ENCODE measurements around the gene CROCC. TPM values are rescaled to one million over a fixed set of nuclear protein-coding genes. Genes with fewer than 3 reads are reported as not detected.
A peak's percentile ranks its signal among the peaks of the same experiment; 100 is the strongest.

Gene CROCC
- total and polyA plus RNA-seq, 9 of the 15 experiments (the other 6 are each of a cell fraction or from before 2014, with no cell fraction given) = 0.17 to 15.4 (median 7.6) TPM

- peak; percentile 86 for TF ChIP-seq L3MBTL2 (IDR thresholded peaks at IDR 0.05)
- TF ChIP-seq CTBP1 (IDR thresholded peaks at IDR 0.05; ENCODE audit: borderline replicate concordance) = peak; percentile 87; the same call in 1 of the 2 replicates
- TF ChIP-seq SMARCC2 (IDR thresholded peaks at IDR 0.05; ENCODE audit: low read depth) = no peak
- no peak for TF ChIP-seq NR2C2 (CRISPR knock-in tag; IDR thresholded peaks at IDR 0.05)
- 0 out of 2 replicates have a peak, but pooled peaks have one; percentile 29 for TF ChIP-seq NR2C2 (tag; IDR thresholded peaks at IDR 0.05)
- TF ChIP-seq REST (IDR thresholded peaks at IDR 0.05; ENCODE audit: borderline replicate concordance) = 0 out of 2 replicates have a peak, but pooled peaks have one; percentile 17
- 0 out of 2 replicates have a peak, but pooled peaks have one; percentile 17 for TF ChIP-seq REST (CRISPR knock-in tag; IDR thresholded peaks at IDR 0.05; ENCODE audit: low read depth)
- TF ChIP-seq MED1 (CRISPR knock-in tag; IDR thresholded peaks at IDR 0.05; ENCODE audit: borderline replicate concordance) = no peak
- TF ChIP-seq, protein P1, sequence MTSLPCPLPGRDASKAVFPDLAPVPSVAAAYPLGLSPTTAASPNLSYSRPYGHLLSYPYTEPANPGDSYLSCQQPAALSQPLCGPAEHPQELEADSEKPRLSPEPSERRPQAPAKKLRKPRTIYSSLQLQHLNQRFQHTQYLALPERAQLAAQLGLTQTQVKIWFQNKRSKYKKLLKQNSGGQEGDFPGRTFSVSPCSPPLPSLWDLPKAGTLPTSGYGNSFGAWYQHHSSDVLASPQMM (CRISPR knock-in tag; IDR thresholded peaks at IDR 0.05) = no peak
- TF ChIP-seq HNRNPL (IDR thresholded peaks at IDR 0.05; ENCODE audit: low read depth, low read length) = peak; percentile 91
- peak; percentile 13 for TF ChIP-seq PCBP1 (IDR thresholded peaks at IDR 0.05; ENCODE audit: low read depth, low read length, poor library complexity, severe bottlenecking)
- 0 out of 2 replicates have a peak, but pooled peaks have one; percentile 1 for TF ChIP-seq JUND (IDR thresholded peaks at IDR 0.05; ENCODE audit: borderline replicate concordance, low read depth, low read length)
- TF ChIP-seq JUND (tag; IDR thresholded peaks at IDR 0.05; ENCODE audit: borderline replicate concordance, low read depth, low read length) = no peak
- TF ChIP-seq NONO (IDR thresholded peaks at IDR 0.05; ENCODE audit: low read depth in 2 of 2, low read length in 1 of 2) = peak in 1 of 2 experiments; percentile 88; a peak in 3 of 4 replicates
- no peak for TF ChIP-seq LARP7 (IDR thresholded peaks at IDR 0.05)
- peak; percentile 36 for TF ChIP-seq TAF1 (IDR thresholded peaks at IDR 0.05; ENCODE audit: control insufficient read depth, extremely low read depth, insufficient read depth, low read length, severe bottlenecking)
- TF ChIP-seq EP300 (IDR thresholded peaks at IDR 0.05; ENCODE audit: low read length) = no peak
- no peak for TF ChIP-seq ZSCAN32 (CRISPR knock-in tag; IDR thresholded peaks at IDR 0.05)
- TF ChIP-seq MAFF (IDR thresholded peaks at IDR 0.05; ENCODE audit: low read length) = no peak
These were observed 7.7 kb upstream of the CROCC start (continued) for GRCh38 chr1:16913833-16914662.
